GM23338 (cell line): ENCODE results near the gene PITHD1.

Experiments used
- CTCF ChIP-seq, 2 experiments: fragments of 200-600 bp in 1 of 2; sonication (generic) in 1 of 2; conservative IDR thresholded peaks; 2 replicates each; pipeline versions ENCODE4 v1.5.1 to v1.6.1; 2016 to 2017; ENCODE audit warnings: antibody characterized with exemption in 2 of 2, low read depth in 2 of 2, mild to moderate bottlenecking in 2 of 2, moderate library complexity in 1 of 2
- EZH2 ChIP-seq: fragments of 200-600 bp; sonication (generic); IDR thresholded peaks from one replicate; pipeline ENCODE4 v1.8.0; 2017; ENCODE audit warnings: antibody characterized with exemption, mild to moderate bottlenecking, low read depth; ENCODE audit not compliant: unreplicated experiment
- NANOG ChIP-seq: IDR thresholded peaks from 2 replicates; pipeline ENCODE4 v1.6.1; 2016; ENCODE audit warnings: antibody characterized with exemption, borderline replicate concordance
- POLR2AphosphoS5 ChIP-seq: IDR thresholded peaks from 2 replicates; pipeline ENCODE4 v1.6.1; 2016; ENCODE audit warnings: antibody characterized with exemption, low read depth
- STAT1 ChIP-seq: IDR thresholded peaks from one replicate; pipeline ENCODE4 v1.6.1; 2016; ENCODE audit warnings: antibody characterized with exemption; ENCODE audit not compliant: unreplicated experiment

GRCh38 chr1:23784846-23785245 lies 6.6 kb downstream of the PITHD1 start:
- TF ChIP-seq CTCF (conservative IDR thresholded peaks at IDR 0.05; ENCODE audit: low read depth in 2 of 2) (no peak), EZH2 (no peak), STAT1 (no peak), NANOG (no peak), POLR2AphosphoS5 (no peak)
